Activated T-helper 2 cell treated with anti-CD3 and anti-CD28 coated beads, Interferon-gamma antibody, Interleukin-2, Interleukin-4, amounts not matched to agents 10 μg/mL and 5 μg/mL and 100 μg/mL, durations not matched to agents 14 hours and 24 hours and 36 hours (primary cell): Measurements from ENCODE around the gene S1PR4. TPM values are rescaled to one million over a fixed set of nuclear protein-coding genes. Genes with fewer than 3 reads are reported as not detected.
A peak's percentile ranks its signal among the peaks of the same experiment; 100 is the strongest.
"Not testable (repeated sequence)": the region's sequence is repeated elsewhere in the genome, so short reads cannot be mapped to it uniquely, and the experiment has no call there.

Source experiments
- DNase-seq: peaks from one replicate; pipeline ENCODE4 v3.0.0; 2021; ENCODE audit warnings: low spot score
- H3K27ac Mint-ChIP-seq: one replicate; pipeline ENCODE4 v1.8.0; 2021; ENCODE audit warnings: mixed read lengths
- H3K27me3 Mint-ChIP-seq: one replicate; pipeline ENCODE4 v1.8.0; 2021; ENCODE audit warnings: low read depth, mixed read lengths
- H3K36me3 Mint-ChIP-seq: one replicate; pipeline ENCODE4 v1.8.0; 2021; ENCODE audit warnings: low read depth, mixed read lengths
- H3K4me1 Mint-ChIP-seq: one replicate; pipeline ENCODE4 v1.8.0; 2021; ENCODE audit warnings: low read depth, mixed read lengths
- H3K4me3 Mint-ChIP-seq: one replicate; pipeline ENCODE4 v1.8.0; 2021; ENCODE audit warnings: low read depth, mild to moderate bottlenecking, moderate library complexity, mixed read lengths
- H3K9me3 Mint-ChIP-seq: one replicate; pipeline ENCODE4 v1.8.0; 2021; ENCODE audit warnings: mixed read lengths
- intact Hi-C: fragments of 100-400 bp; cut with micrococcal nuclease; formaldehyde crosslinking; loops from one replicate; pipeline ENCODE4 v1.15.1; 2023
- total RNA-seq: library from RNA; stranded (reverse); gene quantifications from 2 replicates; pipeline ENCODE4 v1.2.3, GENCODE V29; 2022

Gene S1PR4
- total RNA-seq, 1 donor from 2014 or later = 48.9 TPM

GRCh38 chr19:3145909-3146676 lies 32.5 kb upstream of the S1PR4 start:
- intact Hi-C loops = loop anchor here (1.0 kb wide), 1 partner anchor 17 kb away; no protein-coding TSS in a partner anchor
- Mint-ChIP-seq H3K27me3 (no peaks in the 10 kb centered on the region), H3K4me3 (no peak overlapping the region), H3K4me1 (peaks cover 34% of the 10 kb centered on the region), H3K27ac (peak overlapping the region; percentile 3), H3K36me3 (peaks cover 61% of the 10 kb centered on the region), H3K9me3 (no peaks in the 10 kb centered on the region)
- DNase-seq = no peak

GRCh38 chr19:3146677-3147100 lies 31.9 kb upstream of the S1PR4 start:
- no peaks in the 10 kb centered on the region for H3K27me3 Mint-ChIP-seq
- peaks cover 56% of the 10 kb centered on the region for H3K36me3 Mint-ChIP-seq

DNA sequence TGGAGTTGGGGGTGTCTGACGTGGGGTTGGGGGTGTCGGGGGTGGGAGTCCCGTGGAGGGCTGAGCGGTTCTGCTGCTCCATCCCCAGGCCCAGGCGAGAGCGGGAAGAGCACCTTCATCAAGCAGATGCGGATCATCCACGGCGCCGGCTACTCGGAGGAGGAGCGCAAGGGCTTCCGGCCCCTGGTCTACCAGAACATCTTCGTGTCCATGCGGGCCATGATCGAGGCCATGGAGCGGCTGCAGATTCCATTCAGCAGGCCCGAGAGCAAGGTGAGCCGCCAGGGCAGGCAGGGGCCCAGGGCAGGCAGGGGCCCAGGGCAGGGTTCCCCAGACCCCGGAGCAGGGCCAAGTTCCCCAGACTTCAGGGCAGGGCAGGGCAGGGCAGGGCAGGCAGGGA lies 30.1 kb upstream of the S1PR4 start:
- no peaks in the 10 kb centered on the region for H3K27me3 Mint-ChIP-seq
- H3K9me3 Mint-ChIP-seq = no peaks in the 10 kb centered on the region
- intact Hi-C loops = no loop called here
- no peak for DNase-seq
- no peak overlapping the region for H3K4me3 Mint-ChIP-seq
- peaks cover 21% of the 10 kb centered on the region for H3K4me1 Mint-ChIP-seq
- H3K36me3 Mint-ChIP-seq = peaks cover 44% of the 10 kb centered on the region
- H3K27ac Mint-ChIP-seq = no peak overlapping the region

More at GRCh38 chr19:3146677-3147100, 31.9 kb upstream of the S1PR4 start:
- intact Hi-C loops = loop anchor here (1.0 kb wide), 1 partner anchor 17 kb away; no protein-coding TSS in a partner anchor
- peak; percentile 45 for DNase-seq
- Mint-ChIP-seq H3K4me1 (peaks cover 32% of the 10 kb centered on the region), H3K27ac (peak overlapping the region; percentile 3), H3K4me3 (no peak overlapping the region), H3K9me3 (no peaks in the 10 kb centered on the region)

- no peak overlapping the region for H3K4me3 Mint-ChIP-seq
- DNase-seq = no peak
- no peaks in the 10 kb centered on the region for H3K27me3 Mint-ChIP-seq
- H3K36me3 Mint-ChIP-seq = peaks cover 44% of the 10 kb centered on the region
- intact Hi-C loops = no loop called here
- peaks cover 21% of the 10 kb centered on the region for H3K4me1 Mint-ChIP-seq
- no peaks in the 10 kb centered on the region for H3K9me3 Mint-ChIP-seq
- no peak overlapping the region for H3K27ac Mint-ChIP-seq
These were observed 29.5 kb upstream of the S1PR4 start for GRCh38 chr19:3149089-3149488.

DNA sequence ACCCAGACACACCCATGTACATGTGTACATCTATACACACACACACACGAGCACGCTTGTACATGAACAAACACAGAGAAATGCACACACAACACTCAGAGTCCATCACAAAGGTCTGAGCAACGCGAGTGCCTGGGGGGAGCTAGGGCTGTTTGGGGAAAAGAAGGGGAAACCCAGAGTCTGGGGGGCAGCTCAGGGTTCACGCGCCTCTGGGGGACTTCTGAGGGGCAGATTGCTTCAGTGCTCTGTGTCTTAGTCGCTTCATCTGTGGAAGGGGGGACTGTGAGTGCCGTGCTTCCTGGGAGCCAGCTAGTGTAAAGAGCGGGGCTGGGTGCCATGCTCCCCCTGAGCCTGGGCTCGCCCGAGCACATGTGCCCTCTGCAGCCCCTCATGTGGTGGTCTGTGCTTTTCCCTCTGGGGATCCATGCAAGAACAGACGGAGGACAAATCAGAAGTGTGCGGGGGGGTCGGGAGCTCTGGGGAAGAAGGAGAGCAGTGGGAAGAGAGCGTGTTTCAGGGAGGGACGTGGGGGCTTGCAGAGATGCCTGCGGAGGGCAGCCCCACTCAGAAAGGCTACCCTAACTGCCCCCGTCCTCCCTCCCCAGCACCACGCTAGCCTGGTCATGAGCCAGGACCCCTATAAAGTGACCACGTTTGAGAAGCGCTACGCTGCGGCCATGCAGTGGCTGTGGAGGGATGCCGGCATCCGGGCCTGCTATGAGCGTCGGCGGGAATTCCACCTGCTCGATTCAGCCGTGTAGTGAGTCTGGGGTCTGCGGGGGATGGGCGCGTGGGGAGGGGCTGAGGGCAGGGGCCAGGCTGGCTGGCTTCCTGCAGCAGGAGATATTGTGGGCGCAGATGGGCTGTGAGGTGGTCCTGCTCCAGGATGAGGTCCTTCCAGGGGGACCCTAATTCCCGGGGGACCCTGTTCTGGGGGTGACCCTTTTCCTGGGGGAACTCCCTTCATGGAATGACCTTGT lies 28.8 kb upstream of the S1PR4 start:
- no peak overlapping the region for H3K27ac Mint-ChIP-seq
- intact Hi-C loops = no loop called here
- H3K4me3 Mint-ChIP-seq = no peak overlapping the region
- DNase-seq = no peak
- no peaks in the 10 kb centered on the region for H3K27me3 Mint-ChIP-seq
- H3K4me1 Mint-ChIP-seq = peaks cover 21% of the 10 kb centered on the region
- peaks cover 1% of the 10 kb centered on the region for H3K9me3 Mint-ChIP-seq
- H3K36me3 Mint-ChIP-seq = peaks cover 44% of the 10 kb centered on the region

GRCh38 chr19:3150739-3151329 lies 27.7 kb upstream of the S1PR4 start:
- Mint-ChIP-seq H3K4me1 (peaks cover 18% of the 10 kb centered on the region), H3K27ac (no peak overlapping the region), H3K27me3 (no peaks in the 10 kb centered on the region), H3K36me3 (peaks cover 40% of the 10 kb centered on the region), H3K4me3 (no peak overlapping the region), H3K9me3 (peaks cover 4% of the 10 kb centered on the region)
- DNase-seq = no peak
- intact Hi-C loops = no loop called here

GRCh38 chr19:3151563-3152418 lies 26.8 kb upstream of the S1PR4 start:
- intact Hi-C loops = no loop called here
- H3K4me3 Mint-ChIP-seq = no peak overlapping the region
- peaks cover 12% of the 10 kb centered on the region for H3K4me1 Mint-ChIP-seq
- no peak for DNase-seq
- no peaks in the 10 kb centered on the region for H3K27me3 Mint-ChIP-seq
- H3K36me3 Mint-ChIP-seq = peaks cover 32% of the 10 kb centered on the region
- H3K27ac Mint-ChIP-seq = no peak overlapping the region
- H3K9me3 Mint-ChIP-seq = peaks cover 4% of the 10 kb centered on the region

DNA sequence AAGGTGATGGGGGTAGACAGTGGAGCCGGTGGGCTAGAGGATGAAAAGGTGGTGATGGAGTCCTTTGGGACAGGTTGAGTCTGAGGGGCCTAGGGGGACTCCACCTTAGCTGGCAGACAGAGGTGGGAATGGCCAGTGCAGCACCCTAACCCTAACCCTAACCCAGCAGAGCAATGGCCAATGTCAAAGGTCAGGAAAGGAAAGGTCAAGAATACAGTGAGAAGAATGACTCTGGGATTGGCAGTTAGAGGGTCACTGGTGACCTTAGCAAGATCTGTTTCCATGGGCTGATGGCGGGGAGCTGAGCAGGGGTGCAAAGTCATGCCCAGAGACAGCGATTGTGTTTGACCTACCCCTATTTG lies 26.2 kb upstream of the S1PR4 start:
- Mint-ChIP-seq H3K9me3 (peaks cover 4% of the 10 kb centered on the region), H3K27ac (no peak overlapping the region), H3K4me1 (peaks cover 13% of the 10 kb centered on the region), H3K36me3 (peaks cover 30% of the 10 kb centered on the region), H3K4me3 (no peak overlapping the region), H3K27me3 (no peaks in the 10 kb centered on the region)
- intact Hi-C loops = no loop called here
- no peak for DNase-seq

- Mint-ChIP-seq H3K4me3 (no peak overlapping the region), H3K4me1 (peaks cover 16% of the 10 kb centered on the region), H3K27me3 (no peaks in the 10 kb centered on the region), H3K27ac (no peak overlapping the region), H3K9me3 (peaks cover 4% of the 10 kb centered on the region), H3K36me3 (peaks cover 22% of the 10 kb centered on the region)
- intact Hi-C loops = loop anchor here (2.0 kb wide), 1 partner anchor 23 kb away; no protein-coding TSS in a partner anchor
- DNase-seq = no peak
These were observed 25.0 kb upstream of the S1PR4 start for GRCh38 chr19:3153286-3154230.

DNA sequence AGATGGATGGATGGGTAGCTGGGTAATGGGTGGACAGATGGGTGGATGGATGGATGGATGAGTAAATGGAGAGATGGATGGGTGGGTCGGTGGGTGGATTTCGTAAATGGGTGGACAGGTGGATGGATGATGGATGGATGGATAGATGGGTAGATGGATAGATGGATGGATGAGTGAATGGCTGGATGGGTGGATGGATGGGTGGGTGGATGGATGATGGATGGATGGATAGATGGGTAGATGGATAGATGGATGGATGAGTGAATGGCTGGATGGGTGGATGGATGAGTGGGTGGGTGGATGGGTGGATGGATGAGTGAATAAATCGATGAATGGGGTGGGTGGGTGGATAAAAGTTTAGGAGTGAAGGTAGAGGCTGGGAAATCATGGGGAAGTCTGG lies 24.1 kb upstream of the S1PR4 start:
- DNase-seq, H3K27ac Mint-ChIP-seq, H3K27me3 Mint-ChIP-seq, H3K9me3 Mint-ChIP-seq, H3K4me3 Mint-ChIP-seq: not testable (repeated sequence)
- H3K36me3 Mint-ChIP-seq = peaks cover 14% of the 10 kb centered on the region
- intact Hi-C loops = loop anchor here (2.0 kb wide), 1 partner anchor 22 kb away; no protein-coding TSS in a partner anchor
- peaks cover 10% of the 10 kb centered on the region for H3K4me1 Mint-ChIP-seq
